ENCODE data around the gene SLC13A5.
A peak's percentile ranks its signal among the peaks of the same experiment; 100 is the strongest.
"Not testable (repeated sequence)": the region's sequence is repeated elsewhere in the genome, so short reads cannot be mapped to it uniquely, and the experiment has no call there.

SLC13A5 gene

DNA sequence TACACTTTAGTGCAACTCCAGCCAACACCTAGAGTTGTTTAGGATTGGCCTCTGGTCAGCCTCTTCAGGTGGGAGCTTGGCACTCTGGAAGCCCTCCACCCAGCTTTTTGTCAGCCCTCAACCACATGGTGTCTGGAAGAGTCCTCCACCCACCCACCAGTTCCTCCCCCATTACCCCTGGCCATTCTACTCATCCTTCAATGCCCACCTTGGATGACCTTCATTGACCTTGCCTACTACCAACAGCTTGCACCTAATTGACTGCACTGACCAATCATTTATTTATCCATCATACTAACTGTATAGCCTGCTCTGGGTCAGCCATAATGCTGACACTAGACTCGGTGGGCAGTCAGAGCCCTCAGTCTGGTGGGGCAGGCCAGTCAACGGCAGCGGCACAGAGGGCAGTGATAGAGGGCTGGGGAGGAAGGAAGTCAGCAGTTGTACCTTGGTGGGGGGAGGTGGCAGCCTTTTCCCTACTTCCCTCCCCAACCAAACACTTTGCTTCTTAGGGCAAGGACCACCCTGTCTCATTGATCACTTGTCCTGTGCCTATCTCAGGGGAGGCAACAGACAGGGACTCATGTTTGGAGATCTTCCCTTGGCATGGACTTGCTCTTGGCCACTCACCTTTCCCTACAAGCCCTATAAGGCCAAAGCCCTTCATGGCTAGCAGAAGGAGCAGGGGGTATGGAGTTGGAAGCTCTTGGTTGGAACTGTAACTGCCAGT is 29.3 kb downstream of the SLC13A5 start:
- no peak for DNase-seq (ENCODE audit: low spot score)

DNA sequence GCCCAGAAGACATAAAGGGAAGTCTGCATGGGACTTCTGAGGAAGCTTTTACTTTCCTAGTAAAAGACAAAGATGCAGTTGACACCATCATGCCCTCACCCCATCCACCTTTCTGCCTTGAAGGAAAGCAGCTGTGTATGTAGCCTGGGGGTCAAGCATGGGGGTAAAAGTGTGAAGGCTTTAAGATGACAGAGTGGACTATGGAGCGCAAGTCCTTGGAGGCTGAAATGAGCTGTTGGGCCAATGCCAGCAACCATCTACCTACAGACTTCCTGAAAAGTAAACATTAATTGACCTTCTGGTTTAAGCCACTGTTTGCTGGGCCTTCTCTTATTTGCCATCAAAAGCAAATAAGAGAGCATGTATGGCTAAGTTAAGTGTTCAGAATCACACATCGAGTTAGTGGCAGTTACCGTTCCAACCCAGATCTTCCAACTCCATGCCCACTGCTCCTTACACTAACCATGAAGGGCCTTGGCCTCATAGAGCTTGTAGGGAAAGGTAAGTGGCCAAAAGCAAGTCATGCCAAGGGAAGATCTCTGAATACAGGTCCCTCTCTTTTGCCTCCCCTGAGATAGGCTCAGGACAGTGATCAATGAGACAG is 30.0 kb downstream of the SLC13A5 start:
- no peak for DNase-seq (ENCODE audit: low spot score)

DNA sequence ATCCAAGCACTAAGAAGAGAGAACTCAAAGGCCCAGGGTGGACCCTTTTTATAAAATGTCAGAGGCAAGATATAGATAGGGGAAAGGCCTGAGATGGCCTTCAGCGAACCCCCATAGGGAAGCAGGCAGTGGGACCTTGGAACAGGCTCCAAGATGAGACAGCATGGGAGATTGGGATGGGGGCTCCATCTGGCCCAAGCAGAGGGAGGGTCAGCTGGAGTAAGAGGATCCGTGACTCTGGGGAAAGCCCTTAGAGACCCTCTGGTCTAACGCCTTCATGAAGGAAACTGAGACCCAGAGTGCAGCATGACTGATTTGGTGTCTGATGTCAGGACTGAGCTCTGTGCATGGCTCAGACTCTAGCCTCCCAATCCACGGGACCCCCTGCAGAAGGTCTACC is 30.8 kb downstream of the SLC13A5 start:
- no peak for DNase-seq (ENCODE audit: low spot score)

DNA sequence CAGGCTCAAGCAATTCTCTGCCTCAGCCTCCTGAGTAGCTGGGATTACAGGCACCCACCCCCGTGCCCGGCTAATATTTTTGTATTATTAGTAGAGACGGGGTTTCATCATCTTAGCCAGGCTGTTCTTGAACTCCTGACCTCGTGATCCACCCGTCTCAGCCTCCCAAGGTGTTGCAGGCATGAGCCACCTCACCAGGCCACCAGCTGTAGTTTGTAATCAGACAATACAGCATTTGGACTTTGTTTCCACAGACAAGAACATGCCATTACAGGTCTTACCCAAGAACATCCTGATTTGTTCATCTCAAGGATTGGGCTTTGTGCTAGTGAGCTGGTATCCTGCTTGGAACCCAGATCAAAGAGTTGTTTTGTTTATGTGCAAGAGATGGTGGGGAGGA is 31.5 kb downstream of the SLC13A5 start:
- no peak for DNase-seq (ENCODE audit: low spot score)

DNA sequence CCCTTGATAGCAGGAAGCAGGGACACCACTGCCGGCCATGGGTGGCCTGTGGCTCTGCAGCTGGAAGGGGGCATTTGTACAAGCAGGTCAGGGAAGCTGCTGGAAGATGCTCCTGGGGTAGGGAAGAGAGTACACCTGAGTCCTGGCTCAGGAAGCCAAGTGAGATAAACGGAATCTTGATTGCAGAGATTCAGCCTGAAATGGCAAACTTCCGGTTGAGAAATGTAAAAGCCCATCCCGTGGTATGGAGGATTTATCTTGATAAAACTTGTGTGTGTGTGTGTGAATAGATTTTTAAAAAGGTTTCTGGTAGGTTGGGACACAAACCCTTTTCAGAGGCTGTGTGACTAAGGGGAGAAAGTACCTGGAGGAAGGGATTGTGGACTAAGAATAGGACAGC is 32.0 kb downstream of the SLC13A5 start:
- DNase-seq (ENCODE audit: low spot score), result no peak

DNA sequence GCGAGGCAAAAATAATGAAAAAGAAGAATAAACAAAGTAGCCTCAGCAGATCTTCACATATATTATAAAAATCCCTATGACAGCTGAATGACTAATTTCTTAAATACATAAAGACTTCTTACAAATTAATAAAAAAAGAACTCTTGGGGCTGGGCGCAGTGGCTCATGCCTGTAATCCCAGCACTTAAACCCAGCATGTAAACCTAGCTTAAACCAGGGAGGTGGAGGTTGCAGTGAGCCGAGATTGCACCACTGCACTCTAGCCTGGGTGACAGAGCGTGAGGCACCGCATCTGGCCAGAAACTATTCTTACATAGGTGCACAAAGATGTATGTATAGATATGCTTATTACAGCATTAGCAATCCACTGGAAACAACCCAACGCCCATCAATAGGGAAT is 33.9 kb downstream of the SLC13A5 start:
- no peak for DNase-seq (ENCODE audit: low spot score)

DNA sequence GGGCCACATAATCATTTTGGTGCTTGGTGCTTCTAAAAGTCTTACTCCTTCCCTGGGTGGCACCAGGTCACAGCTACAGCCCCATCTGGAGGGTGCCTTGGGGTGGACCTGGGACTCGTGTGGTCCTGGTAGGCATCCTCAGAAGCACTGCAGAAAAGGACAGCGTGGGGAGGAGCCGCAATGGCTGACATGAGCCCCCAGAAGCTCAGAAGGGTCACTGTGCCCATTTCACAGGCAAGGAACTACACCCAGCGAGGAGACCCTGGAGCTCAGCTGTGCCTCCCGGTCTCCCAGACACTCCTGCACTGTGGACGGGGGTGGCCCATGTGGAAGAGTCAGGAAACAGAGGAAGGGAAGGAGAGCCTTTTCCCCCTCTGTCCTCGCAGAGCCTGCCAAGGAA is 35.2 kb downstream of the SLC13A5 start:
- no peak for DNase-seq (ENCODE audit: low spot score)

DNA sequence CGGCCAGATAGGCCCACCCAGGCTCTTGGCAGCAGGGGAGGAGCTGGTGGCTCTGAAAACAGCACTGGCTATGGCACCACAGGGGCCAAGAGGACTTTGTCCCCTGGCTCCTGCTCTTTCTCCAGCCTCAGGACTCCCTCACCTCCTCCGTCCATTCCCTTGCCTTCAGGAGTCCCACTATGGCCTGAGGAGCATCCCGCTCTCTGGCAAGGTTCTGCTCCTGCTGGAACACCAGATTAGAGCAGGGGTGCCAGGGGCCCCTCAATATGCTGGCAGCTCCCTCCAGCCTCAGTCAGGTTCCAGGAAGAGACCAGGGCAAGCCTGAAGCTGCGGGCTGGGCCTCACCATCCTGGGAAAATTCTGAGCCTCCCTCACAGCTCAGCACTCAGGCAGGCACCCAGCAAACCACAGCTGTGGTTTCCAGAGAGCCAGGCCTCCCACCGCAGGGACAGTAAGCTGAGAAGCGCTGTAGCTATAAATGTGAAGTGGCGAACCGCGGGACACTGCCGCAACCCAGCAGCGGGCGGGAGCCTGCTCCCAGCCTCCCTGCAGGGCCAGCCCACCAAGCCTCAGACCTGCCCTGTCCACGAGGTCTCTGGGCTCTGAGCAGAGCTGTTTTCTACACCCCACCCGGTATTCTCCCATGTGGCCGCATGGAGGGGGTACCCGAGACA is 35.9 kb downstream of the SLC13A5 start:
- no peak for DNase-seq (ENCODE audit: low spot score)

DNA sequence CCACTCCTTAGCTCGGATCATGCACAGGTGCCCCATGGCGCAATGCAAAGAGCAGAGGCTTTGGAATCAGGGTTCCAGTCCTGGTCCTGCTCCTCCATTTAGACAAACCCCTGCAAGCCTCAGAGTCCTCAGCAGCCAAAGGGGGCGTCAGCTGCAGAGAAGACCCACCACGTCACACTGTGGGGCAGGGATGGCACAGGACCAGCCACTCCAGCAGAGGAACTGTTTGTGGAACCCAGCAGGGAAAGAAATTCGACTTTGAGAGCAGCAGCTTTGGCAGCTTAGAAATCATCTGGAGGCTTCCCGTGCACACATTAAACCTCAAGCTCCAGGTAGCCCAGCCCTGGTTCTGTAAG is 36.4 kb downstream of the SLC13A5 start:
- DNase-seq (ENCODE audit: low spot score), result no peak

DNA sequence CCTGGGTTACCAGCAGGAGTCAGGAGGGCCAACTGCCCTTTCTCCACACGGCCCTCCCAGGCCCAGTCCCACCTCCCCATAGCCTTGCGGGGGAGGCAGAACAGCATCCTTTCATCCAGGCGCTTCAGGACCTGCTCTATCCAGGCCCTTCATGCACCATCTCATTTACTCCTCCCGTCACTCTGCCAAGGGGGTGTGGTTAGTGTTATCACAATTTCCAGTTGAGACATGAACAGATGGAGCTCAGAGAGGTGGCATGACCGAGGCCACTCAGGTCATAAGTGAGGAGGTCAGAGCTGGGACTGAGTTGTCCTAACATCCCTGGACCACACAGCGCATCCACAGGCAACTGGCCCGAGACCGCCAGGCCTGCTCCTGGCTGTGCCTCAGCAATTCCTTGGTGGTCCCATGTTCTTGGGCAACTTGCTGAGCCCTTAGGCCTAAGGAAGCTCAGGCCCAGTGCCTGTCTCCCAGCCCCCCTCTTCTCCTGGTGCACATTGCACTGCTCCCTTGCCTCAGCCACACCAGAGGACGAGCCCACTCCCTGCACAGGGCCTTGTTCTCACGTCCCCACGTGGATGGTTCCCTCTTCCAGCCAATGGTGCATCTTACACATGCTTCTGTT is 37.9 kb downstream of the SLC13A5 start:
- no peak for DNase-seq (ENCODE audit: low spot score)

DNA sequence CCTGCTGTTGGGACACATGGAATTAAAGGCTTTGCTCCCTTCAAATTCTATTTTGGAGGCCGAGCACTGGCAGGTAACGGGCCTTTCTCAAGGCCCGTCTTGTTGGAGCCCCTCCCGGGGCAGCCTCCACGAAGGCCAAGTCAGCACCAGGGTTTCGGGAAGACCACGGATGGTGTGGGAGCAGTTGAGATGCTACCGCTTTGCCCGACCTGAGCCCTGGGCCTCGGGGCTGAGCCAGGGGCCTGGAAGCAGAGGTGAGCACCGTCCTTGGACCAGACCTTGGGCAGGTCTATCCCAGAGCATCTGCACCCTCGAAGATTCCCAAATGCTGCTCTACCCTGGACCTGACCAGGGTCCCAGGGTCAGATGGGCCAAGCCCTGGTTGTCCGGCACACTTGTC is 38.6 kb downstream of the SLC13A5 start:
- no peak for DNase-seq (ENCODE audit: low spot score)

DNA sequence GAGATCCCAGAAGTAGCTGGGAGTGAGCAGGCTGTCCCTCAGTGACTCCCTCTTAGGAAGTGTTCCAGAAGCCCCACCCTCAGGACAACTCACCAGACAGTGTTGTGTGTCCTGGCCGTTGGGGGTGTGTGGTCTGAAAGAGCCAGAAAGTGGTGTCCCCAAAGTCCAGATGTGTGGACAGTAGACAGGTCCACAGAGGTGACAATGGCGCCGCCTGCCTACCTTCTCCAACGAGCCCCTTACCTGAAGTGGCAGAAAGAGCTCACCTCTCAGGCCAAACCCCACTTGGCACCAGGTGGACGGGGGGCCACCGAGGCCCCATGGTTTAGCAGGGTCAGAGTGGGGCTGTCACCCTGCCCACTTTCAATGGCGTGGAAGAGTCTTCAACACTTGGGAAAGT is 41.7 kb downstream of the SLC13A5 start:
- no peak for DNase-seq (ENCODE audit: low spot score)

DNA sequence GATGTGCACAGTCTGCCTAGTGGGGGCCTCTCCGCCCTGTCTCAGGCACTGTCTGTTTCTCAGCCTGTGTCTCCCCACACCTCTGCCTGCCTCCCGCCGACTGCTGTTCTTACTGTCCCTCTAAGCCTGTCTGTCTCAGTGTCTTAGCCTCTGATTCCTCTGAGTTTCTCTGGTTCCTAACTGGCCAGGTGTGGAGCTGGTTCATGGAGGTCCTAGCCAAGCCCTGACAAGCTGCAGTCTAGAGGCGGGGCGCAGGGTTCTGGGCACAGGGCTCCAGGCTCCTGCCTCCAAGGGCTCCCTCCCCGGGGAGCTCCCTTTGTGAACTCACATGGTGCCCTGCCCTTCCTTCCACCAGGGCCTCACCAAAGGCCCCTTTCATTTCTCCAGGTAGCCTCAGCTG is 42.2 kb downstream of the SLC13A5 start:
- no peak for DNase-seq (ENCODE audit: low spot score)

DNA sequence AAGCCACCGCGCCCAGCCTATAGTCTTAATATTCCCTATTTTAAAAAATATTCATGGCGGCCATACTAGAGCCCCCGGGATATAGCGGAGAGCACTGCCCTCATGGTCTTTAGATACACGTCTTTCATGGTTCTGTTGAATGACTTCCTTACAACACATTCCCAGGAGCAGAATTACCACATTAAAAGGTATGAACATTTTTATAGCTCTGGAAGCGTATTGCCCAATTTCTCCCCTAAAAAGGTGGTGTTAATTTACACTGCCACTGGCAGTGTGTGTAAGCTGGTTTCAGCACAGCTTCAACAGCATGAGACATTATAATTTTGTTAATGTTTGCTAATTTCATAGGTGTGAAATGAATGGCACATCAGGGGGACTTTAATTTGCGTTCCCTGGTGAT is 42.6 kb downstream of the SLC13A5 start:
- DNase-seq (ENCODE audit: low spot score), result no peak

DNA sequence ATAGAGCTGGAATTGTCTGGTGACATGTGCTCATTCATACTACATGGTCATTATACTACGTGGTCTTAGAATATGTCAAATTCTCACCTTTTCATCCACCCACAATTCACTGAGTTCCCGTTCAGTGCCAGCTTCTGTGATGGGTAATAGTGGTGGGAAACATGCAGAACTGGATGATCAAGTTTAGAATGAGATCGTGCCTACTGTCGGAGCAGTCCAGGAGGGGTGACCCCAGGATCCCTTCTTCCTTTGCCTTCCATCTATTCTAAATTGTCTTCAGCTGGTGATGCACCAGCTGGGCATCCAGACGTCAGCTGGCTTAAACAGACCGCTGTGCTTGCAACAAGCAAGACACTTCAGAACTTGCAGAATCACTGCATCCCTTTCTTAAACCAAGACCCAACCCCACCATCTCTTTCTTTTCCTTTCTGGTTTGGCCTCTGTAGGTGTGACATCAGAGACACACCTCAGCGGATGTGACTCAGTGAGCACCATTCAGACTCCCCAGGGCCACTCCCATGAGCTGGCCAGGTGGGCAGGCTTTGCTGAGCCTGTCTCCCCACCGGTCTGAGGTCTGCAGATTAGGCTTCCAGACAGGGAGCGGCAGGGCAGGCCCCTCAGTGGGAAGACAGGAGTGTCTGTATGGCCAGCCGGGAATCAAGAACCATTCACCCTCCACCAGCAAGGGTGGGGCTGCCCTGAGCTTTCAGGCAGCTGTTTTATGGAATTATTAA is 43.5 kb downstream of the SLC13A5 start:
- DNase-seq (ENCODE audit: low spot score), result no peak

DNA sequence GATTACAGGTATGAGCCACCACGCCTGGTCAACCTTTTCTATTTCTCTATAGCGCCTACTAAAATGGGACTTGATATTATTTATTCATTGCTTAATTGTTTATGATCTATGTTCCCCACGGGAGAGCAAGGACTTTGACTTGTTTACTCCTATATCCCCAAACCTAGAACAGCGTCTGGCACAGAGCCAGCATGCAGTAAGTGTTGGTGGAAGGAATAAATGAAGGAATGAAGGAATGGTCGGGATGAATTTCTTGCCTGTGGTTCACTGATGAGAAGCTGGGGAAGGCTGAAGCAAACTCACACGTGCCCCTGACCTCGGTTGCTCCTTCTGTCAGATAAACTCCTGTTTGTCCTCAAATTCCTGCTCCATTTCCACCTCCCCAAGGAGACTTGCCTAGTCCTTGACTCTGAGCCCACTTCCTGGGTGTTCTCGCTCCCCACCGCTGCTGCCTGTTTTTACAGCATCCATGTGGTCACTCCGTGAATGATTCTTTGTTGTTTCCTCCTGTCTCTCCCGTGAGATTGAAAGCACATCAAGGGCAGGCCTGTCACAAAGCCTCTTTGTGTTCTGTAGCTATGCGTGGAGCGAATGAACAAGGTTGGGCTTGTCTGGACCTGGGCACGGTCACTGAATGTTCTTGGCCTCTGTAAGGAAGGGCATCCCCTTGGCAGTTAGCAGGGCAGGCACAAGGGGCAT is 44.3 kb downstream of the SLC13A5 start:
- no peak for DNase-seq (ENCODE audit: low spot score)

DNA sequence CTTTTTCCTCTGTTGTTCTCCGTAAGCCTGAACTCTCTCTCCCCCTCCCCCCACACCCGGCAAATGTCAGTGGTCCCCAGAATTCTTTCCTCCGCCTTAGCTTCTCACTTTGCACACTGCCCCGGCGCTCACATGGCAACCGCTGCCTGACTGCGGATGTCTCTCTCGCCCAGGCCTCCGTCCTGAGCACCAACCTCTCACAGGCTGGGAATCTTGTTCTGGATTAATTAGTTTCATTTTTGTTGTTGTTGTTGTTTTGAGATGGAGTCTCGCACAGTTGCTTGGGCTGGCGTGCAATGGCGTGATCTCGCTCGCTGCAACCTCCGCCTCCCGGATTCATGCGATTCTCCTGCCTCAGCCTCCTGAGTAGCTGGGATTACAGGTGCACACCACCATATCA is 45.0 kb downstream of the SLC13A5 start:
- no peak for DNase-seq (ENCODE audit: low spot score)

DNA sequence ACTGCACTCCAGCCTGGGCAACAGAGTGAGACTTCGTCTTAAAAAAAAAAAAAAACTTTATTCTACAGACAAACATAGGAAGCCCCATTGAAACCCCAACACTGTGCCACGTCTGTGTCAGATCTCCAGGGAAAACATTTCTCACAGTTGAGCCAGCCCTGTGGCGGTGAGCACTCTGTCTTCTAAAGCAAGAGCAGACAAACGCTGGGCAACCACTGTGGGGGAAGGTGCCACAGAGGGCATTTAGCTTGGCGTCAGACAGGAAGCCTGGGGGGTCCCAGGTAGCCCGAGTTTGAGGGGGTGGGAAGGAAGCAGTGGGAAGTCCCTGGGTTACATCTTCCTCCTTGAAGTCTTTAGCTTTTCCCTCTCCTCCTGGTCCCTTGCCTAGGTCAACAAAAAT is 45.7 kb downstream of the SLC13A5 start:
- no peak for DNase-seq (ENCODE audit: low spot score)

DNA sequence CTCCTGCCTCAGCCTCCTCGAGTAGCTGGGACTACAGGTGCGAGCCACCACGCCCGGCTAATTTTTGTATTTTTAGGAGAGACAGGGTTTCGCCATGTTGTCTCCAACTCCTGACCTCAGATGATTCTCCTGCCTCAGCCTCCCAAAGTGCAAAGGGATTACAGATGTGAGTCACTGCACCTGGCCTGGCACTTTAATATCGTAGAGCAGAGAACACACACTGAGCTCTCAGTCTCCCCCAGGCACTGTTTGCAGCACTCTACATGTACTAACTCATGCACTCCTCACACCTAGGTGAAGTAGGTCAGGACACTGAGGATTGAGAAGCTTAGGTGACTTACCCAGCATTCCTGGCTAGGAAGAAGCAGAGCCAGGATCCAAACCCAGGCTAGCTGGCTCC is 46.6 kb downstream of the SLC13A5 start:
- DNase-seq (ENCODE audit: low spot score), result no peak

DNA sequence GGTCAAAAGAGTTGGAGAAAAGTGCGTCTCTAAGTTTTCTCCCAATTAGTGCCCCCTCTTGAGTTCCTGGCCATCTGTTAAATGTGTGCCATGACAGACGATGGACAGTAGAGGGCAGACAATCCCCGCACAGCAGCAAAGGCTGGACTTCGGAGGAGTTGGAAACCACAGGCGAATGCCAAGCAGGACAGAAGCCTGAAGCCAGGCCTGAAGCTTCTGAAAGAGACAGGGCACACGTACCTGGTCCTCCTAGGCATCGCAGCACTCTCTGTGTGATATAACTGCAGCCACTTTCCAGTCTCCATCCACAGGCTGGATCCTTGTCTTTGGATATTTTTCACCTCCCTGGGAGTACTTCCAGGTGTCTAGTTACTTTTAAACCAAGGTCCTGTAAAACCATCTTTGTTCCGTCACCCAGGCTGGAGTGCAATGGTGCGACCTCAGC is 47.1 kb downstream of the SLC13A5 start:
- DNase-seq (ENCODE audit: low spot score), result peak; percentile 70

DNA sequence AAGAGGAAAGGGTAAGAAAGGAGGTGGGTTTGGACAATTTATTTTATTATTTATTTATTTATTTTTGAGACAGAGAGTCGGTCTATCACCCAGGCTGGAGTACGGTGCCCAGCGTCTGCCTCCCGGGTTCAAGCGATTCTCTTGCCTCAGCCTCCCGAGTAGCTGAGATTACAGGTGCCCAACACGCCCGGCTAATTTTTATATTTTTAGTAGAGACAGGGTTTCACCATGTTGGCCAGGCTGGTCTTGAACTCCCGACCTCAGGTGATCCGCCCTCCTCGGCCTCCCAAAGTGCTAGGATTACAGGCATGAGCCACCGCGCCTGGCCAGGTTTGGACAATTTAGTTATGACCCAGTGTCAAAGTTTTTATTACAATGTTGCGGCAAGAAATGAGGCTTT is 50.0 kb downstream of the SLC13A5 start:
- not testable (repeated sequence) for DNase-seq (ENCODE audit: low spot score)

DNA sequence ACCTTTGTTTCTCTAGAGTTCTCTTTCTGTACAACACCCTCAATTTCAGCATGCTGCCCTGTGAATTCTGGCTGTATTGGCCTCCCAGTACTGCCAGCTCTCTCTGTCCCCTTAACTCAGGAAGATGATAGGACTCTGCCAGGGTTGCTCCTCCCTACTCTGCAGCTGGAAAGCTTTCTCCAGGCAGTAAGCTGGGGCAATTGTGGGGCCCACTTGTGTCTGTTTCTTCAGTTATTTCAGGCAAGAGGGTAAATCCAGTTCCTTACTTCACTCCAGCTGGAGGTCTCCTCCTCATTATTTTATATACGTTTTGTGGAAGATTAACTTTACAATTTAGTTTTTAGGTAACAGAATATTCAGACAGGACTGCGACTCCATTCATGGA is 51.7 kb downstream of the SLC13A5 start:
- DNase-seq (ENCODE audit: low spot score), result no peak

All from putamen (tissue), 1 donor.